Smooth muscle cell (in vitro differentiated cells): ENCODE data around the gene PTGR1. TPM values are rescaled to one million over a fixed set of nuclear protein-coding genes. Genes with fewer than 3 reads are reported as not detected.

ENCODE experiments used
- DNase-seq: peaks from one replicate; lab custom pipeline; 2025; ENCODE audit not compliant: unreplicated experiment; lab: John Stamatoyannopoulos, UW
- H2AFZ ChIP-seq: fragments of 200-600 bp; sonication (generic); 2 replicates; pipeline ENCODE4 v1.6.0; 2016; ENCODE audit warnings: antibody characterized with exemption, low read depth, mild to moderate bottlenecking
- H3F3A ChIP-seq: fragments of 200-600 bp; sonication (generic); 2 replicates; pipeline ENCODE4 v1.6.0; 2017; ENCODE audit warnings: antibody characterized with exemption, low read depth
- H3K27ac ChIP-seq: fragments of 200-600 bp; sonication (generic); 2 replicates; pipeline ENCODE4 v1.5.1; 2016; ENCODE audit warnings: low read depth, mild to moderate bottlenecking
- H3K27me3 ChIP-seq: fragments of 200-600 bp; sonication (generic); 2 replicates; pipeline ENCODE4 v1.6.1; 2016; ENCODE audit warnings: low read depth, mild to moderate bottlenecking
- H3K36me3 ChIP-seq: fragments of 200-600 bp; sonication (generic); 2 replicates; pipeline ENCODE4 v1.5.1; 2016; ENCODE audit warnings: low read depth
- H3K4me1 ChIP-seq: fragments of 200-600 bp; sonication (generic); 2 replicates; pipeline ENCODE4 v1.5.1; 2016; ENCODE audit warnings: low read depth
- H3K4me2 ChIP-seq: fragments of 200-600 bp; sonication (generic); 2 replicates; pipeline ENCODE4 v1.6.0; 2016; ENCODE audit warnings: mild to moderate bottlenecking
- H3K4me3 ChIP-seq: fragments of 200-600 bp; sonication (generic); 2 replicates; pipeline ENCODE4 v1.5.1; 2016; ENCODE audit warnings: mild to moderate bottlenecking
- H3K79me2 ChIP-seq: fragments of 200-600 bp; sonication (generic); 2 replicates; pipeline ENCODE4 v1.6.0; 2016; ENCODE audit warnings: low read depth, mild to moderate bottlenecking
- H3K9ac ChIP-seq: fragments of 200-600 bp; sonication (generic); 2 replicates; pipeline ENCODE4 v1.6.0; 2016; ENCODE audit warnings: low read depth
- H3K9me3 ChIP-seq: fragments of 200-600 bp; sonication (generic); replicated peaks from 2 replicates; pipeline ENCODE4 v1.5.1; 2016; ENCODE audit warnings: low read depth
- H4K20me1 ChIP-seq: fragments of 200-600 bp; sonication (generic); 2 replicates; pipeline ENCODE4 v1.6.0; 2016; ENCODE audit warnings: low read depth
- WGBS: methylation state at CpG from one replicate; pipeline ENCODE4 v1.1.7; 2016; ENCODE audit warnings: low lambda C conversion rate; 5-methylcytosine and 5-hydroxymethylcytosine counted together
- polyA plus RNA-seq: library from polyadenylated mRNA; unstranded; fragments of >200 nt; fragmentation: Nextera tagmentation; extraction: Ambion mirVana; gene quantifications from 2 replicates; pipeline ENCODE4 v1.2.1, GENCODE V29; 2016
- total RNA-seq: library from RNA; depleted of rRNA; stranded (reverse); fragments of >200 nt; gene quantifications from 2 replicates; pipeline ENCODE4 v1.2.3, GENCODE V29; 2014
- TF ChIP-seq, protein P1 (sequence below): fragments of 200-600 bp; sonication (generic); IDR thresholded peaks from 2 replicates; pipeline ENCODE4 v1.5.1; 2017; ENCODE audit warnings: borderline replicate concordance, mild to moderate bottlenecking, antibody characterized with exemption; ENCODE audit not compliant: insufficient read depth, poor library complexity, severe bottlenecking

Gene PTGR1
- total and polyA plus RNA-seq, 2 experiments from 2014 or later: 70.5 to 74.4 TPM

DNA sequence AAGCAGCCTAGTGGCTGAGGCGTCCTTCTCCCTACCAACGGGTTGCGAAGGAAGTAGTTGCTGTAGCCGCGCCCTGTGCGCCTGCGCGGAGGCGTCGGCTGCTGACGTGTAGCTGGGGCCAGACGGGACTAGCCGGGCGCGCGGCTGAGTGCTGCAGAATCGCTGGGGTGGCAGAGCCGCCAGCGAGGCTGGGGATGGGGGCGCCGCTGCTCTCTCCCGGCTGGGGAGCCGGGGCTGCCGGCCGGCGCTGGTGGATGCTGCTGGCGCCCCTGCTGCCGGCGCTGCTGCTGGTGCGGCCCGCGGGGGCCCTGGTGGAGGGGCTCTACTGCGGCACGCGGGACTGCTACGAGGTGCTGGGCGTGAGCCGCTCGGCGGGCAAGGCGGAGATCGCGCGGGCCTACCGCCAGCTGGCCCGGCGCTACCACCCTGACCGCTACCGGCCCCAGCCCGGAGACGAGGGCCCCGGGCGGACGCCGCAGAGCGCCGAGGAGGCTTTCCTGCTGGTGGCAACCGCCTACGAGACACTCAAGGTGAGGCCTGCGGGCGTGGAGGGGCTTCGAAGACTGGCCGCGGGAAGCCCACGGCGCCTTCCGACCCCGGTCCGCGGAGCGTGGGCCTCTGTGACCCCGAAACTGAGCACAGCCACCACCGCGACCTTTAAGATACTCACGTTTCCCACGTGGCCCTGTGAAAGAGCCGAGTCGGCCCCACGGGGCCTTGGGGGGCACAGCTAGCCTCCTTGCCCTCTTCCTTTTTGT lies 31.9 kb upstream of the PTGR1 start, which contains the start of gene DNAJC25:
DNAJC25 (plus strand) TSS at position 121 of the 758 bp plus-strand sequence; CDS start at position 195, 74 bp downstream.
- H4K20me1 ChIP-seq: peaks cover 45% of the 10 kb centered on the region
- H3K27ac ChIP-seq: peak within 1 kb of the TSS; percentile 73
- peak; percentile 86 for DNase-seq
- no peaks in the 10 kb centered on the region for H3F3A ChIP-seq
- WGBS: 1% methylated on average over 74 of the region's 79 CpGs
- H2AFZ ChIP-seq: peak within 1 kb of the TSS; percentile 93
- no peaks in the 10 kb centered on the region for H3K9me3 ChIP-seq
- peaks cover 51% of the 10 kb centered on the region for H3K79me2 ChIP-seq
- no peaks in the 10 kb centered on the region for H3K36me3 ChIP-seq
- H3K4me3 ChIP-seq: peak within 1 kb of the TSS; percentile 81
- no peaks in the 10 kb centered on the region for H3K27me3 ChIP-seq
- peak within 1 kb of the TSS; percentile 93 for H3K9ac ChIP-seq
- peak within 1 kb of the TSS; percentile 92 for H3K4me2 ChIP-seq
- TF ChIP-seq, protein P1, sequence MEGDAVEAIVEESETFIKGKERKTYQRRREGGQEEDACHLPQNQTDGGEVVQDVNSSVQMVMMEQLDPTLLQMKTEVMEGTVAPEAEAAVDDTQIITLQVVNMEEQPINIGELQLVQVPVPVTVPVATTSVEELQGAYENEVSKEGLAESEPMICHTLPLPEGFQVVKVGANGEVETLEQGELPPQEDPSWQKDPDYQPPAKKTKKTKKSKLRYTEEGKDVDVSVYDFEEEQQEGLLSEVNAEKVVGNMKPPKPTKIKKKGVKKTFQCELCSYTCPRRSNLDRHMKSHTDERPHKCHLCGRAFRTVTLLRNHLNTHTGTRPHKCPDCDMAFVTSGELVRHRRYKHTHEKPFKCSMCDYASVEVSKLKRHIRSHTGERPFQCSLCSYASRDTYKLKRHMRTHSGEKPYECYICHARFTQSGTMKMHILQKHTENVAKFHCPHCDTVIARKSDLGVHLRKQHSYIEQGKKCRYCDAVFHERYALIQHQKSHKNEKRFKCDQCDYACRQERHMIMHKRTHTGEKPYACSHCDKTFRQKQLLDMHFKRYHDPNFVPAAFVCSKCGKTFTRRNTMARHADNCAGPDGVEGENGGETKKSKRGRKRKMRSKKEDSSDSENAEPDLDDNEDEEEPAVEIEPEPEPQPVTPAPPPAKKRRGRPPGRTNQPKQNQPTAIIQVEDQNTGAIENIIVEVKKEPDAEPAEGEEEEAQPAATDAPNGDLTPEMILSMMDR: no peak
- H3K4me1 ChIP-seq: peaks cover 17% of the 10 kb centered on the region

DNA sequence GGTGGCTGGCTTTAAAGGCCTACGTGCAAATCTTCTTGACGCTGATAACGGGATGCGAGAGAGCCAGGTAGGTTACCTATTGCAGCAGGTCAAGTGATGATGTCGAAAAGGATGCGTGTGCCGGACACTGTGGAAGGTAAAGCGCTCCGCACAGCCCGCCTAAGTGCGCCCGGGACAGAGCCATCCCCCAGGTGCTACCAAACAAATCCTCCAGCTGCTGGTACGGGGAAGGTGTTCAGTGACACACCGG lies 31.4 kb upstream of the PTGR1 start:
- TF ChIP-seq, protein P1: no peak
- DNase-seq: no peak
- Histone ChIP-seq H3K79me2 (peaks cover 46% of the 10 kb centered on the region), H3K4me2 (peak overlapping the region; percentile 82), H4K20me1 (peaks cover 40% of the 10 kb centered on the region), H3K27me3 (no peaks in the 10 kb centered on the region), H3K9me3 (no peaks in the 10 kb centered on the region), H3K27ac (no peak overlapping the region), H3K9ac (no peak overlapping the region), H2AFZ (peak overlapping the region; percentile 93), H3K4me1 (peaks cover 17% of the 10 kb centered on the region), H3F3A (no peaks in the 10 kb centered on the region), H3K4me3 (peak overlapping the region; percentile 81), H3K36me3 (no peaks in the 10 kb centered on the region)
- 0% methylated on average over 14 of the region's 14 CpGs for WGBS

DNA sequence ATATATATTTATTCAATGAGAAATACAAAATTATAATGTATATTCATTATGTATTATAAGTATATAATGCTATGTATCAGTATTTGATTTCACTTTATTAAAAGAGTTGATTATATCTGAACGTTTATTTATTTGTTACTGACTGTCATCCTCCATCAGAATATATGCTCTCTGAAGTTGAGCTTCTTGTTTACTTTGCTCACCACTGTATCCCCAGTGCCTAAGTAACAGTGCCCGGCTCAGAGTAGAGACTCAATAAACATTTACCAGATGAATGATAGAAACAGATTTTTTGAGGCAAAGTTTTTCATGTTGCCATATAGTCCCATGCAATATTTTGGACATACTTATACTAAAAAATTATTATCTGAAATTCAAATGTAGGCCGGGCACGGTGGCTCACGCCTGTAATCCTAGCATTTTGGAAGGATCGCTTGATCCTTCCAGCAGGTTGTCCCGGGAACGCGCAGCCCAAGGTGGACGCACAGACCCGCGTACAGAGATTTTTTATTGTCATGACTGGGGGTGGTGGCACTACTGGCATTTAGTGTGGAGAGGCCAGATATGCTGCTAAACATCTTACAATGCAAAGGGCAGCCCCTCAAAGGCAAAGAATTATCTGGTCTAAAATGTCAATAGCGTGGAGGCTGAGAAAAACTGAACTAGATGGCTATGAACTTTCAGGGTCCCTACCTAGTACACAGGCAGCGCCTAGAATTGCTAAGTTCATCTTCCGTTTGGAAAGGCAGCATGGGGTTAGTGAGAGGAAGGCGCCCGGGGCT lies 30.9 kb upstream of the PTGR1 start:
- Histone ChIP-seq H3K36me3 (no peaks in the 10 kb centered on the region), H3K4me3 (peak overlapping the region; percentile 81), H3K79me2 (peaks cover 41% of the 10 kb centered on the region), H3K4me1 (peaks cover 17% of the 10 kb centered on the region), H3F3A (no peaks in the 10 kb centered on the region), H2AFZ (peak overlapping the region; percentile 93), H4K20me1 (peaks cover 34% of the 10 kb centered on the region), H3K4me2 (peak overlapping the region; percentile 82), H3K27ac (no peak overlapping the region), H3K9me3 (no peaks in the 10 kb centered on the region), H3K9ac (no peak overlapping the region), H3K27me3 (no peaks in the 10 kb centered on the region)
- DNase-seq: no peak
- WGBS: 20% methylated on average over 17 of the region's 17 CpGs
- TF ChIP-seq, protein P1: no peak
